GM21619 (cell line): ENCODE data around the gene NFE2L1.
"Not testable (repeated sequence)": the region's sequence is repeated elsewhere in the genome, so short reads cannot be mapped to it uniquely, and the experiment has no call there.

Experiments used
- ATAC-seq: cut with Tn5 transposase; IDR thresholded peaks from one replicate; pipeline ENCODE4 v1.9.1; 2021; ENCODE audit not compliant: unreplicated experiment

NFE2L1 gene

GRCh38 chr17:48022901-48023300, 25.3 kb upstream of the NFE2L1 start:
- no peak for ATAC-seq

- no peak for ATAC-seq
Observed at GRCh38 chr17:48023400-48024148, 24.6 kb upstream of the NFE2L1 start.

DNA sequence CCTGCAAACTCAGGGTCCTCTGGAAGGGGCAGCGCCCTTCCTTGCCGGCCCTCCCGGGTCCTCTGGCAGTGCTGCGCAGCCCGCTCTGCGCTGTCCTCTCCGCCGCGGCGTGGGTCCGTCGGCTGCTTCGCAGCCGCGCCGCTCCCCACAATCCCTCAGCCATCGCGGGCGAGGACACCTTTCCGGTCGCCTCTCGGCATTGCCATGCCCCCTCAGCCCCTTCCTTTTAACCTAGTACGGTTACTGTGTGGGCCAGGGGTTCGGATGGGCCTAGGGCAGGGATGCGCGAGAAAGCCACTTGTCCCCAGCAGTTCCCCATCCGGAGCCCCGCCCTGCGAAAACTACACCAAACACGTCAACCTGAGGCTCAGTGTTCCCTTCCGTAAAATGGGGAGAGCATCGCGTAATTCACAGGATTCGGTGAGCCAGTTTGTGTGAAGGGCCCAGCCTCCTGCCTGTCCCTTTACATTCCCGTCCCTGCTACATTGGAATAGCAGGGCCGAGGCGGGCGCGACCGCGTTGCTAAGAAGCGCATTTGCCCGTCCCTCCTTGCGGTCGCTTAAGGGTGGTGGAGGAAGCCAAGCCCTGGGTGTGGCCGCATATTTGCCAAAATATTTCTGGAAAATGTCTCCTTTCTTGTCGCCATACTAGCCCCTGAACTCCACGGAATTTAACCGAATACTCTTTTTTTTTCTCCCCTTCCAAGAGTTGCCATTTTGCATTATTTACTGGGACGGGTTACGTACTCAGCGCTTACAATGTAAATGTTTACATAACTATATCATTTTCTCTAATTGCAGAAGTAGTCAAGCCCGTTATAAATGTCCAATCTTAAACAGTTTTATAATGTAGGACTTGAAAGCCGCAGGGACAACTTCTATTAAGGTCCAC, 23.8 kb upstream of the NFE2L1 start:
- ATAC-seq, result peak; percentile 3

GRCh38 chr17:48025040-48025903, 22.9 kb upstream of the NFE2L1 start:
- peak; percentile 78 for ATAC-seq

DNA sequence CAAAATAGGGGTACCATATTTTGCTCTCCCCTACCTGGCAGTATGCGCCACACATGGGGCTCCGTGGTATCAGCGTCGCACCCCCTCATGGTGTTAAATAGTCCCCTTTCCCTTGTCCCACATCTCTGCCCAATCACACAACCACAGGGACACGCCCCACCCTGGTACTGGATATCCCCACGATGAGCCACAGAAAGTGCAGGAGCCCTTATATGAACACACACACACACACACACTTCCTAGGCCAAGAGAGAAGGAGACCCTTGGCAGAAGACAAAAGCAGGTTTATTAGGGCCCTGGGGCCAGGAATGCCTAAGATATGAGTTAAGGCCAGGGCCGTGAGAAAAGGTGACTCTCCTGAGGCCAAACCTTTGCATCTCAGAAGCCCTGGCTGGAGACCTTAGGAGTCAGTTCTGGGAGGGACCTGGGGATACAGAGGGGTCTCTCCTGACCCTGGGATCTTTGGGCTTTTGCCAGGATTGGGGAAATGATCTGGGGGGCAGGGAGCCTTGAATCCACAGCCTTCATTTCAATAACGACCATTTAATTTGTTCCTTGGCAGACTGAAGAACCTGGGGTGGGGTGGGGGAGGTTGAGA, 22.2 kb upstream of the NFE2L1 start:
- ATAC-seq, result no peak

DNA sequence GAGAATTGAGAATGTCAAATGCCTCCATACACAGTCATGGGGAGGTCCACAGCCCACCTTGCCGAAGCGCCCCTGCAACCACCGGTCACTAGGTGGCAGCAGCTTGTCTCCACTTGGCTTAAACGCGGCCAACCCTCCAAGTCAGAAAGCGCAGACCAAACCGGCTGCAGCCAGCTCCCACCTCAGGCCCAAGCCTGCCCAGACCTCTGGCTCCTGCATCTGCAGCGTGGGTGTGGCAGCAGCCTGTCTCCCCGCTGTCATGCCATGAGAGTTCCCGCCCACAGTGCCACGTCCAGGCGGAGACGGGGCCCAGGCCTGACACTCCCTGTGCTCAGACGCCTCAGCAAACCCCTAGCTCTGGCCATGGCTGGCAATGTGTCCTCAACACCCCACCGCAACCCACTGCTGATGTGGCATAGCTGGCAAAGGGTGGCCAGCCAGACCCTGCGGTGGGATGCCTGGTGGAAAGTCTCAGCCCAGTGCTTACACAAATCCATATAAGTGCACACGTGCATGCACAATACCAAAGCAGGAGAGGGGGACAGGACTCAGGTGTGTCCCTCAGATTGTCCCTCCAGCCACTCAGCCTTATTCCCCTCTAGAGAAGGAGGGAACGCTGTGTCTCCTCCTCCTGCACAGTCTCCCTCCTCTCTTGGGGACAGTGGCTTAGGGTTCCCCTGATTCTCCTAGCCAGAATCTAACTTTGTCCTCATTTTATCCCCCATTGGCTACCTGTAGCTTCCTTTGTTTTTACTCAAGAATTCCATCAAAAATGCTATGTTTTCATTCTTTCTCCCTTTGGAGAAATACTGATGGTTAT, 21.4 kb upstream of the NFE2L1 start:
- peak; percentile 35 for ATAC-seq

GRCh38 chr17:48027322-48027981, 20.7 kb upstream of the NFE2L1 start:
- no peak for ATAC-seq

DNA sequence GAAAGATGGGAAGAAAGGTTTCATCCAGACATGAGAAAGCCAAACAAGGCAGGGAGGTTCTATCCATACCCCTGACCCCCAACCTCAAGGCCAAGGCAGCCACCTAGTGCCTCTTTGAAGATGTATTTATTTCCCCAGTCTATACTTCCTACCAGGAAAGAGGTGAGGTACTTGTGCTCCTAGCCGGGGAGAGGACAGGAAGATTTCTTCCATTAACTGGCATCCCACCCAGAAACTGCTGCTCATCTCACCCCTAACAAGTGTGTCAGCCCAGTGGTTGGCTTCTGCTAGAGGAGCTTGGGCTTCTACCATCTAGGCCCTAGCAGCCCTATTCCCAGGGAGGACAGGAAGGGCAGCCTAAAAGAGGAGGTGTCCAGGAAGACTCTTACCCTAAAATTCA, 19.4 kb upstream of the NFE2L1 start:
- ATAC-seq, result no peak

GRCh38 chr17:48030531-48030930, 17.6 kb upstream of the NFE2L1 start:
- ATAC-seq, result no peak

DNA sequence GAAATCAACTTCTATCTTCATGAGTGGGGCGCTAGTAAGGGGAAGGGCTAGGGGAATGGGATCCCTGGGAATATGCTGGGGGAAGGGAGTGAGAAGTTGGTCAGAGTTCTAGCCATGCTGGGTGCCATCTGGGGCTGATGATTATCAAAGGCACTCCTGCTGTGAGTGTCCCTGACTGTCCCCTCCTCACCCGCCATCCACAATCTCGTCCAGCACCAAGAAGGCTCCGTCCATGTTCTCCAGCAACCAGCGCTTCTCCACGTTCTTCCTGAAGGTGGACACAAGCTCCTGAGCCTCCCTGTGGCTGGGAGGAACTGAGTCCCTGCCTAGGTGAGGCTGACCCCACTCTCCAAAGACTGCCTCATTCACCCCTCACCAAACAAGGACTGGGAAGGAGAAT, 16.2 kb upstream of the NFE2L1 start:
- ATAC-seq, result no peak

DNA sequence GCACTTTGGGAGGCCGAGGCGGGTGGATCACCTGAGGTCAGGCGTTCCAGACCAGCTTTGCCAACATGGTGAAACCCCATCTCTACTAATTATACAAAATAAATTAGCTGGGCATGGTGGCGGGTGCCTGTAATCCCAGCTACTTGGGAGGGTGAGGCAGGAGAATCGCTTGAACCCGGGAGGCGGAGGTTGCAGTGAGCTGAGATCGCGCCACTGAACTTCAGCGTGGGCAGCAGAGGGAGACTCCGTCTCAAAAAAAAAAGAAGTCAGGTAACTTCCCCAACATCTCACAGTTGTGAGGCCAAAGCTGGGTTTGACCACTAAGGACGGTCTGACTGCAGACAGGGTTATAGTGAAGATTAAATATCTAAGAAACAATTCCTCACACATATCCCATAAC, 13.4 kb upstream of the NFE2L1 start:
- not testable (repeated sequence) for ATAC-seq

GRCh38 chr17:48036693-48037035, 11.5 kb upstream of the NFE2L1 start:
- no peak for ATAC-seq

GRCh38 chr17:48037036-48037837, 10.9 kb upstream of the NFE2L1 start, which contains the start of gene COPZ2:
Gene COPZ2, minus strand, starts transcription at chr17:48037797. Its CDS starts 20 bp downstream, at chr17:48037777.
- no peak for ATAC-seq

DNA sequence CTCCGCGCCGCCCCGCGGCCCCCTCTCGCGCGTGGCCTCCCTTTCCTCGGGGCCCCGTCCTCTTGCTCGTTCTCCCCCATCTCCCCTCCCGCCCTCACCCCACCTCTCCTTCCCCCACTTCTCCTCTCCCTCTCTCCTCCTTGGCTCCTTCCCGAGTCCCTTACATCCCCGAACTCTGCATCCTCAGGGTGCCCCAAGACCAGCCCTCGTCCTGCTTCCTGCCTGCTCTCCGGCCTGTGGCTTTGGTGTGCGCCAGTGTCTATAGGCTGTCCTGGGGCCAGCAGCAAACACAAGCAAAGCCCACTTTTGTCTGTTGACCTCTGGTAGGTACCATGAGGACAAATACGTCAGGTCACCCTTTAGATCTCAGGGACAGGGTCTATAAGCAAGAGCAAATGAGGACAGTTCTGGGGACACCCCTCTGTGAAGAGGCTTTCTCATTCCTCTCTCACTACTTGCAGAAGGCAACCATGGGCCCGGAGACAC, 10.3 kb upstream of the NFE2L1 start:
- ATAC-seq, result no peak

GRCh38 chr17:48038687-48039086, 9.5 kb upstream of the NFE2L1 start:
- ATAC-seq, result no peak

DNA sequence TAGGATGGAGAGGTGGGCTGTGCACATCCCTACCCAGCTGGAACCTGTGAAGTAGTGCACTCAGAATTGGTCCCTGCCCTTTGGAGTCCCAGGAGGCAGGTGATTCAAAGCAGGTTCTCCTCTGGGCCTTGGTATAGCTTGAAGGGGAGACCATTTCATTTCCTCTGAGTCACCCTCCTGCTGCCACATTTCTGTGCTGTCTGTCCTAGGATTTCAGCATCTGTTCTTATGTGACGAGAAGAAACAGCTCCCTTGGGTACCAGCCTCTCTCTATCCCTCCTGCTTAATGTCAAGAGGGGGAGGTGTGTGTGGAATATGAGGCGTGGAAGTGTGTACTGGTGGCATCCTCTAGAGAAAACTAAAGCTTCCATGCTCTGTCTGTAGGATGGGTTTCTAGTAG, 5.0 kb upstream of the NFE2L1 start:
- ATAC-seq, result no peak

- no peak for ATAC-seq
Observed at GRCh38 chr17:48044851-48045250, 3.3 kb upstream of the NFE2L1 start.

GRCh38 chr17:48045316-48046001, 2.7 kb upstream of the NFE2L1 start:
- no peak for ATAC-seq
